Neuron (in vitro differentiated cells): Measurements from ENCODE around the gene LPCAT1.

ENCODE experiments used
- H2AFZ ChIP-seq: one replicate; pipeline ENCODE4 v1.6.1; 2013; ENCODE audit warnings: low read depth, mild to moderate bottlenecking, inconsistent platforms, low read length, moderate library complexity
- H3K27me3 ChIP-seq: one replicate; pipeline ENCODE4 v1.6.1; 2013; ENCODE audit warnings: low read length; ENCODE audit not compliant: insufficient read depth
- H3K36me3 ChIP-seq: one replicate; pipeline ENCODE4 v1.6.1; 2013; ENCODE audit warnings: low read length; ENCODE audit not compliant: insufficient read depth
- H3K4me1 ChIP-seq: one replicate; pipeline ENCODE4 v1.6.1; 2013; ENCODE audit warnings: low read length; ENCODE audit not compliant: insufficient read depth
- H3K4me3 ChIP-seq: 2 replicates; pipeline ENCODE4 v1.5.1; 2013; ENCODE audit warnings: mild to moderate bottlenecking, low read length, moderate library complexity
- H3K9me3 ChIP-seq: one replicate; pipeline ENCODE4 v1.6.1; 2013; ENCODE audit warnings: low read length

LPCAT1 gene

GRCh38 chr5:1413611-1414241 is 110.0 kb downstream of the LPCAT1 start:
- no peaks in the 10 kb centered on the region for H3K36me3 ChIP-seq

DNA sequence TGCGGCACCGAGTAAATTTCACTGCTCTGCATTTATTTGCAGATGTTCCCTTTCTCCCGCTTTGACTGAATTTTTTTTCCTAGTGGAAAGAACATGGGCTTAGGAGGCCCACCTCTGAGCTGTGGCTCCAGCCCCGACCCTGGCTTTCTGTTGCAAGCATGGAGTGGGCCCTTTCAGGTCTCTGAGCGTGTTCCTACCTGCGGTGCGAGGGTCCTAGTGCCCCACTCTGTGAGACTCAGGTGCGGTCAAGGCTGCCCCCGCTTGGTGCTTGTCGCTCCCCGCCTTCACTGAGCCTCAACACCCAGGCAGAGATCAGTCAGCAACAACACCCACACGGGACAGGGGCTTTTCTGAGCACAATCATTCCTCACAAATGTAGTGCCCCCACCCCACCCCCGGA is 110.5 kb downstream of the LPCAT1 start:
- H3K4me1 ChIP-seq = no peaks in the 10 kb centered on the region
- H3K27me3 ChIP-seq = peaks cover 20% of the 10 kb centered on the region
- H2AFZ ChIP-seq = no peak overlapping the region
- H3K9me3 ChIP-seq = no peaks in the 10 kb centered on the region
- no peak overlapping the region for H3K4me3 ChIP-seq
- H3K36me3 ChIP-seq = no peaks in the 10 kb centered on the region

More at GRCh38 chr5:1413611-1414241, 110.0 kb downstream of the LPCAT1 start:
- Histone ChIP-seq H3K4me3 (no peak overlapping the region), H2AFZ (no peak overlapping the region), H3K27me3 (peaks cover 20% of the 10 kb centered on the region), H3K4me1 (no peaks in the 10 kb centered on the region), H3K9me3 (no peaks in the 10 kb centered on the region)

DNA sequence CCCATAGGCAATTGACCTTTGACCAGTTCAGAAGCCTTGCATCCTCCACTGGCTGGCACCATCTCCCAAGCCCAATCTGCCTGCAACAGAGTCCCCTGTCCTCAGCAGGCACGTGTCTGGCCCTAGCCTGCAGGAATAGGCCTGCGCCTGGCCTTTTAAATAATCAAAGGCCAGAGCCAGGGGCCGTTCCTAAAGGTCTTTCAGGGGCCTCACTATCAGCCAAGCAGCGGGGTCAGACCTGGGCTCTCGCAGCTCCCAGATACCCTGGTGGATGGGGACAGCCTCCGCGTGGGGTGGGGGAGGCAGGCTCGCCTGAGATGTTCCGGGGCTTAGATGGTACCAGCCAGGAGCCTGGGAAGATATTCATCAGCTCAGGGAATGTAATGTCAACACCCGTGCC is 111.1 kb downstream of the LPCAT1 start:
- Histone ChIP-seq H3K4me3 (no peak overlapping the region), H2AFZ (no peak overlapping the region), H3K27me3 (peaks cover 20% of the 10 kb centered on the region), H3K36me3 (no peaks in the 10 kb centered on the region), H3K4me1 (no peaks in the 10 kb centered on the region), H3K9me3 (no peaks in the 10 kb centered on the region)

DNA sequence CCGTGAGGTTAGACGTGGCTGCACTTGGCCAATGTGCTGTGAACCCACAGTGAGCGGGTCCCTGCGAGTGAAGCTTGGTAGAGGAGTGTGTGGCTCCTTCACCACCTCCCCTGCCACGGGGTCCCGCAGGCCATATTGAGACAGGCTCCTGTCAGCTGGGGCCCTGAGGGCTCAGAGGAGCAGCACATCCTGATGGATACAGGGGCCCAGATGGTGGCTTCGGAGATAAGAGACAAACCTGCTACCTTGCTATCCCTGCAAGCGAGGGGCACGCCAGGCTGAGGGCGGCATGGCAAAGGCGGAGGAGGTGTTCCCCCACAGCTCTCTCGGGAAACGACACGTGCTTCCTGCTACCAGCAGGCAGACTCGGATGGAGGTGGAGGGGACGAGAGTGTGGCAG is 111.6 kb downstream of the LPCAT1 start:
- H3K4me1 ChIP-seq = no peaks in the 10 kb centered on the region

More for the DNA sequence above, 111.6 kb downstream of the LPCAT1 start:
- Histone ChIP-seq H3K36me3 (no peaks in the 10 kb centered on the region), H3K4me3 (no peak overlapping the region), H3K27me3 (peaks cover 20% of the 10 kb centered on the region), H2AFZ (no peak overlapping the region), H3K9me3 (no peaks in the 10 kb centered on the region)
